HEK293 (cell line): Measurements from ENCODE around the gene MED13L.

ENCODE experiments used
- CTCF ChIA-PET: fragments of 350-600 bp; formaldehyde crosslinking; extraction: SDS; loops from one replicate; lab custom pipeline; 2021; ENCODE audit warnings: antibody characterized with exemption; lab: Yijun Ruan, JAX
- POLR2A ChIA-PET: fragments of 300-600 bp; formaldehyde crosslinking; extraction: SDS; loops from one replicate; lab custom pipeline; 2020; ENCODE audit warnings: antibody characterized with exemption, inconsistent platforms; lab: Yijun Ruan, JAX
- H3K27ac ChIP-seq: fragments of 200-500 bp; sonication (Bioruptor generic); 2 replicates; pipeline ENCODE4 v1.5.1; 2014; ENCODE audit warnings: low read depth, low read length, control low read depth, inconsistent platforms; ENCODE audit errors: extremely low read depth
- H3K36me3 ChIP-seq, 2 experiments: fragments of 200-500 bp in 1 of 2; sonication (Bioruptor generic) in 1 of 2; 1 replicate in 1 of 2; 2 replicates in 1 of 2; pipeline ENCODE4 v1.5.1; 2014 to 2017; ENCODE audit warnings: inconsistent platforms in 2 of 2, low read length in 2 of 2; ENCODE audit not compliant: control insufficient read depth in 2 of 2, insufficient read depth in 1 of 2
- H3K4me1 ChIP-seq: fragments of 200-500 bp; sonication (Bioruptor generic); 2 replicates; pipeline ENCODE4 v1.5.1; 2014; ENCODE audit warnings: mild to moderate bottlenecking, low read length, inconsistent platforms; ENCODE audit not compliant: control insufficient read depth, insufficient read depth
- H3K4me3 ChIP-seq: 2 replicates; pipeline ENCODE4 v1.5.1; 2011; ENCODE audit warnings: low read depth, mild to moderate bottlenecking, control low read depth, low read length, moderate library complexity
- H3K9me3 ChIP-seq: fragments of 200-500 bp; sonication (Bioruptor generic); 2 replicates; pipeline ENCODE4 v1.5.1; 2014; ENCODE audit warnings: low read depth, low read length, inconsistent platforms; ENCODE audit not compliant: control insufficient read depth, insufficient read depth
- EGR2 ChIP-seq: fragments of 450-650 bp; formaldehyde crosslinking; IDR thresholded peaks from 2 replicates; pipeline ENCODE4 v1.5.1; 2016; ENCODE audit warnings: low read depth, missing biosample characterization, missing genetic modification characterization
- SCRT1 ChIP-seq: fragments of 450-650 bp; formaldehyde crosslinking; IDR thresholded peaks from 2 replicates; pipeline ENCODE4 v1.5.1; 2016; ENCODE audit warnings: missing biosample characterization, missing genetic modification characterization, borderline replicate concordance
- ZBTB20 ChIP-seq: fragments of 450-650 bp; formaldehyde crosslinking; IDR thresholded peaks from 2 replicates; pipeline ENCODE4 v1.5.1; 2016; ENCODE audit warnings: missing biosample characterization, missing genetic modification characterization
- ZNF121 ChIP-seq: fragments of 450-650 bp; formaldehyde crosslinking; IDR thresholded peaks from 2 replicates; pipeline ENCODE4 v1.5.1; 2016; ENCODE audit warnings: missing biosample characterization, missing genetic modification characterization
- ZNF366 ChIP-seq: fragments of 450-650 bp; formaldehyde crosslinking; conservative IDR thresholded peaks from 2 replicates; pipeline ENCODE4 v1.5.1; 2016; ENCODE audit warnings: missing biosample characterization, missing genetic modification characterization
- ZNF530 ChIP-seq: fragments of 450-650 bp; formaldehyde crosslinking; IDR thresholded peaks from 2 replicates; pipeline ENCODE4 v1.5.1; 2016; ENCODE audit warnings: low read depth, missing biosample characterization, missing genetic modification characterization
- ZNF654 ChIP-seq: fragments of 450-650 bp; formaldehyde crosslinking; IDR thresholded peaks from 2 replicates; pipeline ENCODE4 v1.5.1; 2016; ENCODE audit warnings: low read depth, missing biosample characterization, missing genetic modification characterization
- ZNF785 ChIP-seq: fragments of 450-650 bp; formaldehyde crosslinking; IDR thresholded peaks from 2 replicates; pipeline ENCODE4 v1.5.1; 2016; ENCODE audit warnings: missing biosample characterization, missing genetic modification characterization
- TF ChIP-seq, protein P1 (sequence below): fragments of 450-650 bp; formaldehyde crosslinking; IDR thresholded peaks from 2 replicates; pipeline ENCODE4 v1.5.1; 2016; ENCODE audit warnings: missing biosample characterization, missing genetic modification characterization, borderline replicate concordance
- TF ChIP-seq, protein P2 (sequence below): fragments of 450-650 bp; formaldehyde crosslinking; conservative IDR thresholded peaks from 2 replicates; pipeline ENCODE4 v1.5.1; 2016; ENCODE audit warnings: low read depth, missing biosample characterization, missing genetic modification characterization
- TF ChIP-seq, protein P3 (sequence below): fragments of 450-650 bp; formaldehyde crosslinking; IDR thresholded peaks from 2 replicates; pipeline ENCODE4 v1.5.1; 2016; ENCODE audit warnings: missing biosample characterization, missing genetic modification characterization
- TF ChIP-seq, protein P4 (sequence below): fragments of 450-650 bp; formaldehyde crosslinking; IDR thresholded peaks from 2 replicates; pipeline ENCODE4 v1.5.1; 2016; ENCODE audit warnings: missing biosample characterization, missing genetic modification characterization
- TF ChIP-seq, protein P5 (sequence below): fragments of 450-650 bp; formaldehyde crosslinking; IDR thresholded peaks from 2 replicates; pipeline ENCODE4 v1.5.1; 2016; ENCODE audit warnings: missing biosample characterization, missing genetic modification characterization

The MED13L gene

DNA sequence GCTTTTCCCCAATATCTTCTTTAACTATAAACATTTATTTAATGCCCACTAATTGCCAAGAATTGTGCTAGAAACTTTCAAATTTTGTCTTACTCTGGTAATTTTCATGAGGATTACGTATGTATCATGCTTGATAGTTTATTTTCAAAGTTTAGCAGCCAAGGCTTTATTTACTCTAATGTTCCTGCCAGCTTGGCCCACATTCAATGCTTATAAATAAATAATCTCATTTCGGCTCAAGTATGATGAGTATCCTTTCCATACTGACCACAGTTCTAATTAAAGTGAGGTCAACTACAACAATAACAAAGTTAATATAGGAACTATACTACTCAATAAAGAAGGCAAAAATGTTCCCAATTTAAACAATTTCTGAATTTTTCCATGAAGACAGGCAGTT lies 259.2 kb downstream of the MED13L start (continued):
- TF ChIP-seq, protein P1, sequence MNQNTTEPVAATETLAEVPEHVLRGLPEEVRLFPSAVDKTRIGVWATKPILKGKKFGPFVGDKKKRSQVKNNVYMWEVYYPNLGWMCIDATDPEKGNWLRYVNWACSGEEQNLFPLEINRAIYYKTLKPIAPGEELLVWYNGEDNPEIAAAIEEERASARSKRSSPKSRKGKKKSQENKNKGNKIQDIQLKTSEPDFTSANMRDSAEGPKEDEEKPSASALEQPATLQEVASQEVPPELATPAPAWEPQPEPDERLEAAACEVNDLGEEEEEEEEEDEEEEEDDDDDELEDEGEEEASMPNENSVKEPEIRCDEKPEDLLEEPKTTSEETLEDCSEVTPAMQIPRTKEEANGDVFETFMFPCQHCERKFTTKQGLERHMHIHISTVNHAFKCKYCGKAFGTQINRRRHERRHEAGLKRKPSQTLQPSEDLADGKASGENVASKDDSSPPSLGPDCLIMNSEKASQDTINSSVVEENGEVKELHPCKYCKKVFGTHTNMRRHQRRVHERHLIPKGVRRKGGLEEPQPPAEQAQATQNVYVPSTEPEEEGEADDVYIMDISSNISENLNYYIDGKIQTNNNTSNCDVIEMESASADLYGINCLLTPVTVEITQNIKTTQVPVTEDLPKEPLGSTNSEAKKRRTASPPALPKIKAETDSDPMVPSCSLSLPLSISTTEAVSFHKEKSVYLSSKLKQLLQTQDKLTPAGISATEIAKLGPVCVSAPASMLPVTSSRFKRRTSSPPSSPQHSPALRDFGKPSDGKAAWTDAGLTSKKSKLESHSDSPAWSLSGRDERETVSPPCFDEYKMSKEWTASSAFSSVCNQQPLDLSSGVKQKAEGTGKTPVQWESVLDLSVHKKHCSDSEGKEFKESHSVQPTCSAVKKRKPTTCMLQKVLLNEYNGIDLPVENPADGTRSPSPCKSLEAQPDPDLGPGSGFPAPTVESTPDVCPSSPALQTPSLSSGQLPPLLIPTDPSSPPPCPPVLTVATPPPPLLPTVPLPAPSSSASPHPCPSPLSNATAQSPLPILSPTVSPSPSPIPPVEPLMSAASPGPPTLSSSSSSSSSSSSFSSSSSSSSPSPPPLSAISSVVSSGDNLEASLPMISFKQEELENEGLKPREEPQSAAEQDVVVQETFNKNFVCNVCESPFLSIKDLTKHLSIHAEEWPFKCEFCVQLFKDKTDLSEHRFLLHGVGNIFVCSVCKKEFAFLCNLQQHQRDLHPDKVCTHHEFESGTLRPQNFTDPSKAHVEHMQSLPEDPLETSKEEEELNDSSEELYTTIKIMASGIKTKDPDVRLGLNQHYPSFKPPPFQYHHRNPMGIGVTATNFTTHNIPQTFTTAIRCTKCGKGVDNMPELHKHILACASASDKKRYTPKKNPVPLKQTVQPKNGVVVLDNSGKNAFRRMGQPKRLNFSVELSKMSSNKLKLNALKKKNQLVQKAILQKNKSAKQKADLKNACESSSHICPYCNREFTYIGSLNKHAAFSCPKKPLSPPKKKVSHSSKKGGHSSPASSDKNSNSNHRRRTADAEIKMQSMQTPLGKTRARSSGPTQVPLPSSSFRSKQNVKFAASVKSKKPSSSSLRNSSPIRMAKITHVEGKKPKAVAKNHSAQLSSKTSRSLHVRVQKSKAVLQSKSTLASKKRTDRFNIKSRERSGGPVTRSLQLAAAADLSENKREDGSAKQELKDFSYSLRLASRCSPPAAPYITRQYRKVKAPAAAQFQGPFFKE (tag by site-specific recombination): no peak
- TF ChIP-seq, protein P2, sequence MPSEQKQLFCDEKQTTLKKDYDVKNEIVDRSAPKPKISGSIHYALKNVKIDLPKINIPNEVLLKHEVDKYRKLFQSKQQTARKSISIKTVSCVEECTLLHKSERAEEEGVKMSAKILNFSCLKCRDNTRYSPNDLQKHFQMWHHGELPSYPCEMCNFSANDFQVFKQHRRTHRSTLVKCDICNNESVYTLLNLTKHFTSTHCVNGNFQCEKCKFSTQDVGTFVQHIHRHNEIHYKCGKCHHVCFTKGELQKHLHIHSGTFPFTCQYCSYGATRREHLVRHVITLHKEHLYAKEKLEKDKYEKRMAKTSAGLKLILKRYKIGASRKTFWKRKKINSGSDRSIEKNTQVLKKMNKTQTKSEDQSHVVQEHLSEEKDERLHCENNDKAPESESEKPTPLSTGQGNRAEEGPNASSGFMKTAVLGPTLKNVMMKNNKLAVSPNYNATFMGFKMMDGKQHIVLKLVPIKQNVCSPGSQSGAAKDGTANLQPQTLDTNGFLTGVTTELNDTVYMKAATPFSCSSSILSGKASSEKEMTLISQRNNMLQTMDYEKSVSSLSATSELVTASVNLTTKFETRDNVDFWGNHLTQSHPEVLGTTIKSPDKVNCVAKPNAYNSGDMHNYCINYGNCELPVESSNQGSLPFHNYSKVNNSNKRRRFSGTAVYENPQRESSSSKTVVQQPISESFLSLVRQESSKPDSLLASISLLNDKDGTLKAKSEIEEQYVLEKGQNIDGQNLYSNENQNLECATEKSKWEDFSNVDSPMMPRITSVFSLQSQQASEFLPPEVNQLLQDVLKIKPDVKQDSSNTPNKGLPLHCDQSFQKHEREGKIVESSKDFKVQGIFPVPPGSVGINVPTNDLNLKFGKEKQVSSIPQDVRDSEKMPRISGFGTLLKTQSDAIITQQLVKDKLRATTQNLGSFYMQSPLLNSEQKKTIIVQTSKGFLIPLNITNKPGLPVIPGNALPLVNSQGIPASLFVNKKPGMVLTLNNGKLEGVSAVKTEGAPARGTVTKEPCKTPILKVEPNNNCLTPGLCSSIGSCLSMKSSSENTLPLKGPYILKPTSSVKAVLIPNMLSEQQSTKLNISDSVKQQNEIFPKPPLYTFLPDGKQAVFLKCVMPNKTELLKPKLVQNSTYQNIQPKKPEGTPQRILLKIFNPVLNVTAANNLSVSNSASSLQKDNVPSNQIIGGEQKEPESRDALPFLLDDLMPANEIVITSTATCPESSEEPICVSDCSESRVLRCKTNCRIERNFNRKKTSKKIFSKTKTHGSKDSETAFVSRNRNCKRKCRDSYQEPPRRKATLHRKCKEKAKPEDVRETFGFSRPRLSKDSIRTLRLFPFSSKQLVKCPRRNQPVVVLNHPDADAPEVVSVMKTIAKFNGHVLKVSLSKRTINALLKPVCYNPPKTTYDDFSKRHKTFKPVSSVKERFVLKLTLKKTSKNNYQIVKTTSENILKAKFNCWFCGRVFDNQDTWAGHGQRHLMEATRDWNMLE (tag by site-specific recombination): no peak
- TF ChIP-seq ZNF121 (no peak), ZNF785 (no peak)
- TF ChIP-seq, all 188 proteins: peak for 0

DNA sequence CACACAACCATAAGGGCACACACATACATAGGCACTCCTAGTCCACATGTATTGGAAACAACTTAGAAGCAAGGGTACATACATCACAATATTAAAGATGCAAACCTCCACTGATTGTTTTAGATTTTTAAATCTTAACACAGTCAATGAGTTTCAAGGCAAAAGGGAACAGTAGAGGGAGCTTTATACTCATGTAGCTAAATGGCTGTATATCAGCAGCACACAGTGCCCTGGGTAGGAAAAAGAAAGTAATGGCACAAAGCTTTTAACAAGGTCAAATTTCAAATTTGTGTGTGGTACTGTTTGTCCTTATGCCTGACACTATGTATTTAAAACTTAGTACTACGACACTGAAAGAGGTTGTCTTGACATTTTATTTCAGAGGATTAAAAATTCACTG lies 262.0 kb downstream of the MED13L start:
- Histone ChIP-seq H3K27ac (no peak overlapping the region), H3K36me3 (peaks cover 9 to 67% of the 10 kb centered on the region in 2 experiments), H3K9me3 (no peaks in the 10 kb centered on the region), H3K4me1 (no peaks in the 10 kb centered on the region), H3K4me3 (no peak overlapping the region)
- CTCF ChIA-PET: interaction anchor here (0.6 to 2.0 kb wide), 8 partner anchors 9 to 656 kb away, joined by 3 to 9 read pairs (median 3); no protein-coding TSS in a partner anchor
- POLR2A ChIA-PET: no interaction called here
- TF ChIP-seq, protein P3, sequence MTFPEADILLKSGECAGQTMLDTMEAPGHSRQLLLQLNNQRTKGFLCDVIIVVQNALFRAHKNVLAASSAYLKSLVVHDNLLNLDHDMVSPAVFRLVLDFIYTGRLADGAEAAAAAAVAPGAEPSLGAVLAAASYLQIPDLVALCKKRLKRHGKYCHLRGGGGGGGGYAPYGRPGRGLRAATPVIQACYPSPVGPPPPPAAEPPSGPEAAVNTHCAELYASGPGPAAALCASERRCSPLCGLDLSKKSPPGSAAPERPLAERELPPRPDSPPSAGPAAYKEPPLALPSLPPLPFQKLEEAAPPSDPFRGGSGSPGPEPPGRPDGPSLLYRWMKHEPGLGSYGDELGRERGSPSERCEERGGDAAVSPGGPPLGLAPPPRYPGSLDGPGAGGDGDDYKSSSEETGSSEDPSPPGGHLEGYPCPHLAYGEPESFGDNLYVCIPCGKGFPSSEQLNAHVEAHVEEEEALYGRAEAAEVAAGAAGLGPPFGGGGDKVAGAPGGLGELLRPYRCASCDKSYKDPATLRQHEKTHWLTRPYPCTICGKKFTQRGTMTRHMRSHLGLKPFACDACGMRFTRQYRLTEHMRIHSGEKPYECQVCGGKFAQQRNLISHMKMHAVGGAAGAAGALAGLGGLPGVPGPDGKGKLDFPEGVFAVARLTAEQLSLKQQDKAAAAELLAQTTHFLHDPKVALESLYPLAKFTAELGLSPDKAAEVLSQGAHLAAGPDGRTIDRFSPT (tag by site-specific recombination): no peak
- TF ChIP-seq ZNF530 (no peak), ZNF654 (tag by site-specific recombination) (peak; percentile 87), EGR2 (tag by site-specific recombination) (no peak), SCRT1 (tag by site-specific recombination) (no peak), ZBTB20 (tag by site-specific recombination) (peak; percentile 49; the same call in 1 of the 2 replicates), ZNF366 (tag by site-specific recombination) (no peak)
- TF ChIP-seq, protein P4, sequence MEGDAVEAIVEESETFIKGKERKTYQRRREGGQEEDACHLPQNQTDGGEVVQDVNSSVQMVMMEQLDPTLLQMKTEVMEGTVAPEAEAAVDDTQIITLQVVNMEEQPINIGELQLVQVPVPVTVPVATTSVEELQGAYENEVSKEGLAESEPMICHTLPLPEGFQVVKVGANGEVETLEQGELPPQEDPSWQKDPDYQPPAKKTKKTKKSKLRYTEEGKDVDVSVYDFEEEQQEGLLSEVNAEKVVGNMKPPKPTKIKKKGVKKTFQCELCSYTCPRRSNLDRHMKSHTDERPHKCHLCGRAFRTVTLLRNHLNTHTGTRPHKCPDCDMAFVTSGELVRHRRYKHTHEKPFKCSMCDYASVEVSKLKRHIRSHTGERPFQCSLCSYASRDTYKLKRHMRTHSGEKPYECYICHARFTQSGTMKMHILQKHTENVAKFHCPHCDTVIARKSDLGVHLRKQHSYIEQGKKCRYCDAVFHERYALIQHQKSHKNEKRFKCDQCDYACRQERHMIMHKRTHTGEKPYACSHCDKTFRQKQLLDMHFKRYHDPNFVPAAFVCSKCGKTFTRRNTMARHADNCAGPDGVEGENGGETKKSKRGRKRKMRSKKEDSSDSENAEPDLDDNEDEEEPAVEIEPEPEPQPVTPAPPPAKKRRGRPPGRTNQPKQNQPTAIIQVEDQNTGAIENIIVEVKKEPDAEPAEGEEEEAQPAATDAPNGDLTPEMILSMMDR (tag by site-specific recombination): peak; percentile 34; the same call in 1 of the 2 replicates
- TF ChIP-seq, protein P5, sequence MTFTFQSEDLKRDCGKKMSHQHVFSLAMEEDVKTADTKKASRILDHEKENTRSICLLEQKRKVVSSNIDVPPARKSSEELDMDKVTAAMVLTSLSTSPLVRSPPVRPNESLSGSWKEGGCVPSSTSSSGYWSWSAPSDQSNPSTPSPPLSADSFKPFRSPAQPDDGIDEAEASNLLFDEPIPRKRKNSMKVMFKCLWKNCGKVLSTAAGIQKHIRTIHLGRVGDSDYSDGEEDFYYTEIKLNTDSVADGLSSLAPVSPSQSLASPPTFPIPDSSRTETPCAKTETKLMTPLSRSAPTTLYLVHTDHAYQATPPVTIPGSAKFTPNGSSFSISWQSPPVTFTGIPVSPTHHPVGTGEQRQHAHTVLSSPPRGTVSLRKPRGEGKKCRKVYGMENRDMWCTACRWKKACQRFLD (tag by site-specific recombination): no peak
- TF ChIP-seq, all 188 proteins: peak for 3
